Breast epithelium (tissue), 3 donors: ENCODE results near the gene FAM222A.

Experiments used
- POLR2A ChIP-seq: fragments of 450-650 bp; IDR thresholded peaks from one replicate; pipeline ENCODE4 v1.6.1; 2016; ENCODE audit warnings: antibody characterized with exemption, mild to moderate bottlenecking, moderate library complexity
- TF ChIP-seq, protein P1 (sequence below), 3 donors: fragments of 450-650 bp; IDR thresholded peaks; one replicate each; pipeline ENCODE4 v1.5.1; 2016 to 2017; ENCODE audit warnings: antibody characterized with exemption in 3 of 3, mild to moderate bottlenecking in 3 of 3, moderate library complexity in 3 of 3

DNA sequence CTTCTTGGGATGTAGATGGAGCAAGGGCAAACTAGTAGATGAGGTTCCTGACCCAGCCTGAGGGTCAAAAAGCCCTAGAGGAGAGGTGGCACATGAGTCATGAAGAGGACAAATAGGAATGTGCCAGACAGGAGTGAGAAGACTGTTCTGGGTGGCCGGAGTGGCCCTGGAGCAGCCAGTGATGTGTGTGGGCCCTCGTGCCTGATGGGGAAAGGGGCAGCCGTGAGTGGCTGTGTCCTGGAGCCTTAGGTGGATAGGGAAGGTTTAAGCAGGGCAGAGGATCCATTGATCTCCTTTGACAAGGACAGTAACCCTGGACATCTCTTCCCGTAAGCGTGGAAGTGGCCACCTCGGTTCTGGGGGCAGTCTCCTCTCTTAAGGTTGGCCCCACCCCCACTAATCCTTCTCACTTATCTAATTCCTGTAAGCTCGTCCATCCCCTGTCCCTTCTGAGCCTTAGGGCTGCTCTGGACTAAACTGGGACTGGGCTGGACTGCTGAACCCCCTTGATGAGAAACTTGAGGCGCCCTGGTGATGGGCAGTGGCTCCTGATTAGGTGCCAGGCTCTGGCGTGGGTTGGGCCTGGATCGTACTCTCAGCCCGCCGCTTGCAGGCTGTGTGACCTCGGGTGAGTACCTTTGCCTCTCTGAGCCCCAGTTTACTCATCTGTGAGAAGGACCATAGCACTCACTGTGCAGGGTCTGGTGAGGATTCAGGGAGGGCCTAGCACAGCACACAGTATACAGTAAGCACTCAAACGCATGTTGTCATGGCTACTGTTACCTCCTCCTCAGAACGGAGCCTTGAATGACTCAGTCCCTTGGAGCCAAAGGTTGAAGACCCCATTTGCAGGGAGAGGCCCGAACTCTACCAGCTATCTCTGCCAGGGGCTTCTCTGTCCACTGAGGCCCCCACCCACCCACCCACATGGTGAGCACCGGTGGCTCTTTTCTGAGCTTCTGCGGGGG lies 4.0 kb downstream of the FAM222A start:
- TF ChIP-seq, protein P1, sequence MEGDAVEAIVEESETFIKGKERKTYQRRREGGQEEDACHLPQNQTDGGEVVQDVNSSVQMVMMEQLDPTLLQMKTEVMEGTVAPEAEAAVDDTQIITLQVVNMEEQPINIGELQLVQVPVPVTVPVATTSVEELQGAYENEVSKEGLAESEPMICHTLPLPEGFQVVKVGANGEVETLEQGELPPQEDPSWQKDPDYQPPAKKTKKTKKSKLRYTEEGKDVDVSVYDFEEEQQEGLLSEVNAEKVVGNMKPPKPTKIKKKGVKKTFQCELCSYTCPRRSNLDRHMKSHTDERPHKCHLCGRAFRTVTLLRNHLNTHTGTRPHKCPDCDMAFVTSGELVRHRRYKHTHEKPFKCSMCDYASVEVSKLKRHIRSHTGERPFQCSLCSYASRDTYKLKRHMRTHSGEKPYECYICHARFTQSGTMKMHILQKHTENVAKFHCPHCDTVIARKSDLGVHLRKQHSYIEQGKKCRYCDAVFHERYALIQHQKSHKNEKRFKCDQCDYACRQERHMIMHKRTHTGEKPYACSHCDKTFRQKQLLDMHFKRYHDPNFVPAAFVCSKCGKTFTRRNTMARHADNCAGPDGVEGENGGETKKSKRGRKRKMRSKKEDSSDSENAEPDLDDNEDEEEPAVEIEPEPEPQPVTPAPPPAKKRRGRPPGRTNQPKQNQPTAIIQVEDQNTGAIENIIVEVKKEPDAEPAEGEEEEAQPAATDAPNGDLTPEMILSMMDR (IDR thresholded peaks at IDR 0.05), result no peak
- no peak for TF ChIP-seq POLR2A
